Neural progenitor cell (in vitro differentiated cells): Measurements from ENCODE around the gene GABRR3.

Source experiments
- EZH2 ChIP-seq: fragments of 200-600 bp; sonication (generic); IDR thresholded peaks from 2 replicates; pipeline ENCODE4 v1.6.1; 2017; ENCODE audit warnings: antibody characterized with exemption, mild to moderate bottlenecking, moderate library complexity
- TF ChIP-seq, protein P1 (sequence below): fragments of 200-600 bp; sonication (generic); IDR thresholded peaks from 2 replicates; pipeline ENCODE4 v1.5.1; 2017; ENCODE audit warnings: antibody characterized with exemption, mild to moderate bottlenecking

DNA sequence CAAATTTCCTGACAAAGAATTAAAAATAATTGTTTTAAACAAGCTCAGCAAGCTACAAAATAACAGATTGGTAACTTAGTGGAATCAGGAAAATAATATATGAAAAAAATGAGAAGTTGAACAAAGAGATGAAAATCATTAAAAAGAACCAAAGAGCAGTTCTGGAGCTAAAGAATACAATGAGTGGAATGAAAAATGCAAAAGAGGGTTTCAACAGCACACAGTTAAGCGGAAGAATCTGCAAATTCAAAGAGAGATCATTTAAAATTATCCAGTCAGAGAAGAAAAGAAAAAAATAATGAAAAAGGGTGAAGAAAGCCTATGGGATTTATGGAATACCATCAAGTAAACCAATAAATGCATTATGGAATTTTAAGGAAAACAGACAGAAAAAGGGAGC lies 6.2 kb upstream of the GABRR3 start:
- TF ChIP-seq, protein P1, sequence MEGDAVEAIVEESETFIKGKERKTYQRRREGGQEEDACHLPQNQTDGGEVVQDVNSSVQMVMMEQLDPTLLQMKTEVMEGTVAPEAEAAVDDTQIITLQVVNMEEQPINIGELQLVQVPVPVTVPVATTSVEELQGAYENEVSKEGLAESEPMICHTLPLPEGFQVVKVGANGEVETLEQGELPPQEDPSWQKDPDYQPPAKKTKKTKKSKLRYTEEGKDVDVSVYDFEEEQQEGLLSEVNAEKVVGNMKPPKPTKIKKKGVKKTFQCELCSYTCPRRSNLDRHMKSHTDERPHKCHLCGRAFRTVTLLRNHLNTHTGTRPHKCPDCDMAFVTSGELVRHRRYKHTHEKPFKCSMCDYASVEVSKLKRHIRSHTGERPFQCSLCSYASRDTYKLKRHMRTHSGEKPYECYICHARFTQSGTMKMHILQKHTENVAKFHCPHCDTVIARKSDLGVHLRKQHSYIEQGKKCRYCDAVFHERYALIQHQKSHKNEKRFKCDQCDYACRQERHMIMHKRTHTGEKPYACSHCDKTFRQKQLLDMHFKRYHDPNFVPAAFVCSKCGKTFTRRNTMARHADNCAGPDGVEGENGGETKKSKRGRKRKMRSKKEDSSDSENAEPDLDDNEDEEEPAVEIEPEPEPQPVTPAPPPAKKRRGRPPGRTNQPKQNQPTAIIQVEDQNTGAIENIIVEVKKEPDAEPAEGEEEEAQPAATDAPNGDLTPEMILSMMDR: no peak
- TF ChIP-seq EZH2: no peak
